GM12878 (cell line): ENCODE data around the gene SLF2. TPM values are rescaled to one million over a fixed set of nuclear protein-coding genes. Genes with fewer than 3 reads are reported as not detected.

Experiments
- ATF2 ChIP-seq: IDR thresholded peaks from 2 replicates; pipeline ENCODE4 v1.6.1; 2012; ENCODE audit warnings: low read length, inconsistent platforms
- ATF7 ChIP-seq: fragments of 450-650 bp; IDR thresholded peaks from 2 replicates; pipeline ENCODE4 v1.6.1; 2016; ENCODE audit warnings: low read depth, mild to moderate bottlenecking
- BCL3 ChIP-seq: IDR thresholded peaks from 2 replicates; pipeline ENCODE4 v1.6.1; 2011; ENCODE audit warnings: borderline replicate concordance, low read depth, mild to moderate bottlenecking, moderate library complexity, low read length; ENCODE audit not compliant: insufficient read depth, poor library complexity, severe bottlenecking
- BRCA1 ChIP-seq: IDR thresholded peaks from 2 replicates; pipeline ENCODE4 v1.6.1; 2011; ENCODE audit warnings: low read depth, low read length, improper control_type of control experiment
- CHD2 ChIP-seq: IDR thresholded peaks from 2 replicates; pipeline ENCODE4 v1.6.1; 2011; ENCODE audit warnings: low read depth, low read length, improper control_type of control experiment, borderline replicate concordance
- CREM ChIP-seq: IDR thresholded peaks from 2 replicates; pipeline ENCODE4 v1.6.1; 2014; ENCODE audit warnings: antibody characterized with exemption, low read depth
- EED ChIP-seq: sonication (generic); IDR thresholded peaks from 2 replicates; pipeline ENCODE4 v1.6.1; 2016; ENCODE audit warnings: antibody characterized with exemption, low read depth
- EGR1 ChIP-seq, 2 experiments: IDR thresholded peaks; 1 replicate in 1 of 2; 2 replicates in 1 of 2; pipeline ENCODE4 v1.6.1; 2011 to 2012; ENCODE audit warnings: low read depth in 2 of 2, low read length in 2 of 2, borderline replicate concordance in 1 of 2, mild to moderate bottlenecking in 1 of 2, moderate library complexity in 1 of 2
- EZH2 ChIP-seq: IDR thresholded peaks from 2 replicates; pipeline ENCODE4 v1.6.1; 2012; ENCODE audit warnings: low read depth, mild to moderate bottlenecking, control low read depth, inconsistent platforms, low read length, borderline replicate concordance; ENCODE audit not compliant: control insufficient read depth
- GATAD2B ChIP-seq: fragments of 450-650 bp; conservative IDR thresholded peaks from 2 replicates; pipeline ENCODE4 v1.6.1; 2017; ENCODE audit warnings: low read depth, mild to moderate bottlenecking, moderate library complexity
- LARP7 ChIP-seq: fragments of 450-650 bp; IDR thresholded peaks from 2 replicates; pipeline ENCODE4 v1.6.1; 2017; ENCODE audit warnings: mild to moderate bottlenecking
- PAX8 ChIP-seq: fragments of 450-650 bp; IDR thresholded peaks from 2 replicates; pipeline ENCODE4 v1.6.1; 2017; ENCODE audit warnings: mild to moderate bottlenecking, moderate library complexity
- PML ChIP-seq: IDR thresholded peaks from 2 replicates; pipeline ENCODE4 v1.6.1; 2012; ENCODE audit warnings: low read length, inconsistent platforms
- POLR2A ChIP-seq: IDR thresholded peaks from 2 replicates; pipeline ENCODE4 v1.6.1; 2011; ENCODE audit warnings: low read depth, mild to moderate bottlenecking, low read length
- REST ChIP-seq: IDR thresholded peaks from 2 replicates; pipeline ENCODE4 v1.6.1; 2012; ENCODE audit warnings: mild to moderate bottlenecking, low read depth, low read length
- SIN3A ChIP-seq: IDR thresholded peaks from 2 replicates; pipeline ENCODE4 v1.6.1; 2012; ENCODE audit warnings: low read depth, low read length, improper control_type of control experiment
- SREBF2 ChIP-seq: IDR thresholded peaks from 2 replicates; pipeline ENCODE4 v1.6.1; 2012; ENCODE audit warnings: mild to moderate bottlenecking, low read length
- WRNIP1 ChIP-seq: IDR thresholded peaks from 2 replicates; pipeline ENCODE4 v1.6.1; 2011; ENCODE audit warnings: low read depth, low read length, improper control_type of control experiment, borderline replicate concordance
- YY1 ChIP-seq: IDR thresholded peaks from 2 replicates; pipeline ENCODE4 v1.6.1; 2011; ENCODE audit warnings: low read depth, mild to moderate bottlenecking, low read length
- ZNF217 ChIP-seq: fragments of 450-650 bp; IDR thresholded peaks from 2 replicates; pipeline ENCODE4 v1.6.1; 2017; ENCODE audit warnings: antibody characterized with exemption, mild to moderate bottlenecking
- polyA plus RNA-seq, 11 experiments: library from polyadenylated mRNA; depleted of rRNA in 4 of 11; unstranded in 6 of 11; stranded (reverse) in 5 of 11; fragments of >200 nt; fragmentation: Nextera tagmentation in 4 of 11; fragmentation: Illumina TruSeq in 1 of 11; extraction: Ambion mirVana in 4 of 11; extraction: Trizol in 1 of 11; gene quantifications; 1 replicate in 1 of 11; 2 replicates in 10 of 11; pipeline versions ENCODE4 v1.2.1 to v1.2.3, GENCODE V29; 2011 to 2016; ENCODE audit warnings: inconsistent platforms in 2 of 11, missing spikeins in 2 of 11, low read depth in 1 of 11
- total RNA-seq, 4 experiments: library from RNA; depleted of rRNA in 3 of 4; stranded (reverse); fragments of >200 nt in 3 of 4; fragmentation: Illumina TruSeq in 1 of 4; extraction: Trizol in 1 of 4; gene quantifications; 2 replicates each; pipeline versions ENCODE4 v1.2.1 to v1.2.3, GENCODE V29; 2013 to 2021
- TF ChIP-seq, protein P1 (sequence below): fragments of 450-650 bp; formaldehyde crosslinking; IDR thresholded peaks from 2 replicates; pipeline ENCODE4 v1.4.0; 2022; ENCODE audit warnings: mild to moderate bottlenecking, moderate library complexity

Gene SLF2
- total and polyA plus RNA-seq, 10 of the 15 experiments (the other 5 are each of a cell fraction or from before 2014, with no cell fraction given) = 3.0 to 25.2 (median 17.9) TPM

- TF ChIP-seq PML (no peak), LARP7 (peak; percentile 84), YY1 (peak; percentile 23; the same call in 1 of the 2 replicates), REST (no peak), GATAD2B (peak; percentile 89; the same call in 1 of the 2 replicates), WRNIP1 (no peak), ZNF217 (peak; percentile 68; the same call in 1 of the 2 replicates), BCL3 (no peak), SIN3A (peak; percentile 3; the same call in 1 of the 2 replicates), EZH2 (no peak), ATF7 (no peak), SREBF2 (no peak), CHD2 (0 out of 2 replicates have a peak, but pooled peaks have one; percentile 6), BRCA1 (no peak), EGR1 (IDR thresholded peaks at IDR 0.05; ENCODE audit: borderline replicate concordance in 1 of 2, low read depth in 2 of 2, low read length in 2 of 2) (no peak), PAX8 (no peak), POLR2A (peak; percentile 31; the same call in 1 of the 2 replicates), ATF2 (no peak), EED (peak; percentile 89), CREM (no peak)
- TF ChIP-seq, protein P1, sequence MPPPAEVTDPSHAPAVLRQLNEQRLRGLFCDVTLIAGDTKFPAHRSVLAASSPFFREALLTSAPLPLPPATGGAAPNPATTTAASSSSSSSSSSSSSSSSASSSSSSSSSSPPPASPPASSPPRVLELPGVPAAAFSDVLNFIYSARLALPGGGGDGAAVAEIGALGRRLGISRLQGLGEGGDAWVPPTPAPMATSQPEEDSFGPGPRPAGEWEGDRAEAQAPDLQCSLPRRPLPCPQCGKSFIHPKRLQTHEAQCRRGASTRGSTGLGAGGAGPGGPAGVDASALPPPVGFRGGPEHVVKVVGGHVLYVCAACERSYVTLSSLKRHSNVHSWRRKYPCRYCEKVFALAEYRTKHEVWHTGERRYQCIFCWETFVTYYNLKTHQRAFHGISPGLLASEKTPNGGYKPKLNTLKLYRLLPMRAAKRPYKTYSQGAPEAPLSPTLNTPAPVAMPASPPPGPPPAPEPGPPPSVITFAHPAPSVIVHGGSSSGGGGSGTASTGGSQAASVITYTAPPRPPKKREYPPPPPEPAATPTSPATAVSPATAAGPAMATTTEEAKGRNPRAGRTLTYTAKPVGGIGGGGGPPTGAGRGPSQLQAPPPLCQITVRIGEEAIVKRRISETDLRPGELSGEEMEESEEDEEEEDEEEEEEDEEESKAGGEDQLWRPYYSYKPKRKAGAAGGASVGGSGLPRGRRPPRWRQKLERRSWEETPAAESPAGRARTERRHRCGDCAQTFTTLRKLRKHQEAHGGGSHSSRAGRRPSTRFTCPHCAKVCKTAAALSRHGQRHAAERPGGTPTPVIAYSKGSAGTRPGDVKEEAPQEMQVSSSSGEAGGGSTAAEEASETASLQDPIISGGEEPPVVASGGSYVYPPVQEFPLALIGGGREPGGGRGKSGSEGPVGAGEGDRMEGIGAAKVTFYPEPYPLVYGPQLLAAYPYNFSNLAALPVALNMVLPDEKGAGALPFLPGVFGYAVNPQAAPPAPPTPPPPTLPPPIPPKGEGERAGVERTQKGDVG (CRISPR knock-in tag) = no peak
Measured at GRCh38 chr10:100997360-100998182, 84.8 kb downstream of the SLF2 start (continued).
